NCI-H2107 treated with DMSO at 0.1 percent for 48 hours (cell line): Measurements from ENCODE around the gene BIN2.

Experiments
- DNase-seq: peaks from one replicate; lab custom pipeline; 2025; ENCODE audit not compliant: unreplicated experiment; lab: John Stamatoyannopoulos, UW

BIN2 gene

DNA sequence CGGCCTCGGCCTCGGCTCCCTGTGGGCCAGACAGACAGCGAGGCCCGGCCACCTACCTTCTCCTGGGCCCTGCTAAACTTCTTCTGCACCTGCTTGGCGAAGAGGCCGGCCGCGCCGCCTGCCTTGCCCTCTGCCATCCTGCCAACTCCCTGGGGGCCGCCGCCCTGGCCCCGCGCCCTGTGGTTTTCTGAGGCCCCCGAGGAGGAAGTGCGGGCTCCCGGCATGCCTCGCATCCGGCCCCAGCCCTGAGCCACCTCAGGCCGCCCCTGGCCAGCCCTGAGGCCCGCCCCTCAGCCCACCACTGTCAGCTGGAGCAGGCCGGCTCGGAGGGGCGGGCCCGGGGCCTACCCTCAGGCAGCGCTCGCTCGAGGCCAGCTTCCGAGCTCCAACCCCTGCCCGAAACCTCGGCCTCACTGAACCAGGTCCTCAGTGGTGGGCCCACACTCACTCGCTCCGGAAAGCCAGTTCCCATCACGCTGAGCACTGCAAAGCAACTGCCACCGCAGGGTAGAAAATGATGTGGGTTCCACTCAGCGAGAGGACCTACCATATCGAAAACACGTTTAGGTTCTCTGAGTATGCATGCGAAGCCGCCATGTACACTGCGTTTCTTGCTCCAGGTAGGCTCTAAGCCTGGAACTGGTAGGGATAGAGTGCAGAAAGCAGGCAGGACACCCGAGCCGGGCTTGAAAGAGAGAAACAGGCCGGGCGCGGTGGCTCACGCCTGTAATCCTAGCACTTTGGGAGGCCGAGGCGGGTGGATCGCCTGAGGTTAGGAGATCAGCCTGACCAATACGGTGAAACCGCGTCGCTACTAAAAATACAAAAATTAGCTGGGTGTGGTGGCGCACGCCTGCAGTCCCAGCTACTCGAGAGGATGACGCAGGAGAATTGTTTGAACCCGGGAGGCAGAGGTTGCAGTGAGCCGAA, at the start of gene BIN2:
BIN2 (minus strand) TSS at position 209 of the 930 bp plus-strand sequence; CDS start at position 137, 72 bp downstream.
- no peak for DNase-seq

GRCh38 chr12:51373187-51373586, 49.2 kb upstream of the BIN2 start:
- DNase-seq: no peak

- DNase-seq: peak; percentile 39
Observed at GRCh38 chr12:51372021-51372420, 48.0 kb upstream of the BIN2 start.

GRCh38 chr12:51371295-51371953, 47.5 kb upstream of the BIN2 start:
- DNase-seq: peak; percentile 94

- DNase-seq: no peak
Observed at GRCh38 chr12:51370667-51371066, 46.7 kb upstream of the BIN2 start.

GRCh38 chr12:51369581-51369980, 45.6 kb upstream of the BIN2 start:
- DNase-seq: no peak

- DNase-seq: peak; percentile 36
Observed at GRCh38 chr12:51368640-51369517, 44.9 kb upstream of the BIN2 start.

DNA sequence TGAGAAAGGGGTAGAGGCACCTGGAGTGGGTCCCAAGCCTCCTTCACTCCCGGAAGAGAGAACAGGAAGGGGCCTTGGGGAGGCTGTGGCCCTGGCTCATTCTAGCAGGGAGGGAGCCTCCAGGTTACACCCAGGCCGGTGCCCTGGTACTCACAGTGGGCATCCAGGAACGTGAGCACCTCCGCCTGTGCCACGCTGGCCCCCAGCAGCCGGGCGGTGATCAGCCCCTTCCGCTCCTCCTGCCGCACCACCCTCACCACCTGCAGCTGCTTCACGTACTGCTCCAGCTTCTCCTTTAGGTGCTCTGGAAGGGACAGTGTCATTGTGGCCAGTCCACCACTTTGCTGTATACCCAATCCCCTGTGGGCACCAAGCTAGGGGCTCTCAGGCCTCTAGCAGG, 41.3 kb upstream of the BIN2 start:
- no peak for DNase-seq

GRCh38 chr12:51364001-51364400, 40.0 kb upstream of the BIN2 start:
- no peak for DNase-seq

- DNase-seq: no peak
Observed at GRCh38 chr12:51362747-51363342, 38.9 kb upstream of the BIN2 start.

- no peak for DNase-seq
Observed at GRCh38 chr12:51362307-51362706, 38.3 kb upstream of the BIN2 start.

DNA sequence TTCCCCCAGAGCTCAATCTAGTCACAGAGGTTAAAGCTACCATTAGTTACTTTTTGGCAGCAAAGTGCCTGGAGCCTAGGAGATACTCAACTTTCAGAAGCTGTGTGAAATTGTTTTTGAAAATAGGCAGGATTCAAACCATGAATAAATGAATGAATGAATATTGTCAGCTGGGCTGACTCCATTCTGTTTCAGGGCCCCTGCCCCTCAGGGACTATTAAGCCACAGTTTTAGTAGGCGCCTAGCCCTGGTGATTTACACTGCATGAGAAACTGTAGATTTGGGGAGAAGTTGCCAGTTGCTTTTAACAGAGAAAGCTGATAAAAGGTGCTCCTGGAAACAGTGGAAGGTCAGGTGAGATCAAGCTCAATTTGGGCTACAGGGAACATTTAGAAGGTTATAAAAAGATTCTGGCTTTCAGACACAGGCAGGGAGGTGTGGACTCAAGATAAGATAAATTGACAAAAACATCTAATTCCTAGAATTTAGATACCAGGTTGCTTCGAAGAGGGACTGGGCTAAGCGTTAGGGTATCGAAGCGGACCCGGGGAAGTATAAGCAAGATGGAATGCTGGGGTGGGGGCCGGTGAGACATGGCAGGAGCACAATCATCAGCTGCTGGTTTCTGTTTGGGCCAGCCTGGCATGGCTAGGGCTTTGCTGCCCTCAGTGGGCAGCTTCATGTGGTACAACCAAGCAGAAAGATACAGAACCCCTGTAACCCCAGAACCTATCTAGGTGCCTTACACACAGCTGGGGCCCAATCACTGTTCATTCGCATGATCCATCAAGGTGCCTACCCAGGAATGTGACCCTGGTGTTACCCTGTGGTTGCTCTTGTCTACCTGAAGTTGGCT, 37.4 kb upstream of the BIN2 start:
- DNase-seq: no peak

DNA sequence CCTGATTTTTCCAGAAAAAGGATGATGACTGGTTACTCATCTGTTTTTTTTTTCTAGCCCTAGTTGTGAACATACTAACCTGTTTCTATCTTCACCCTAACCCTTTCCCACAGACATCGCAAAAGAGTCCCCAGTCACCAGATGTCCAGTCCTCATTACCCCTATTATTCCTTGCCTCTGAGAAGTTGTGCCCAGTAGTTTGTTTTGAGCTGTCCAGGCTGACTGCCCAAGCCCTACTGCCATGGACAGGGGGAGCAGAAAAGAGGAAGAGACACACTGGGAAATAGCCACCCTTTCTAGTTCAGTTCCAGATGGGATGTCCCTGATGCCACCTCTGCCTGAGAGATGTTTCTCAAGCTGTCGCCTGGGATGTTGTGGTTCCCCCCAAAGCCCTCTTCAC, 36.3 kb upstream of the BIN2 start:
- no peak for DNase-seq

DNA sequence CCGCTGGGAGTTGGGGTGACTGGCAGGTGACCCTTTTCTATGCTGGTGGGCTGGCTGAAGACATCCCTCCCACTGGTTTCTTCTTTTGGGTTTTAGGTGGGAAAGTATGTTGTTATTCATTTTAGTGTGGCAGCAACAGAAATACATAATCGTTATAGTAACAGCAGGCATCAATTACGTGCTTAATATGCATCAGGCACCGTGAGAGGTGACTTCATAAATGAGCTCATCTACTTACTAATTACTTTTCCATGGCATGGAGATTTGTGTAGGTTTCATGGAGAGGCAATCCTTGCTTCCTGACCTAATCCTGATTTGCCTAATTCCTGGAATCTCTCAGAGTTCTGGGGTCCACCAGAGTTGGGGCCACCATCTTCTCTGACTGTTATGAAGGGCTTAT, 35.9 kb upstream of the BIN2 start:
- no peak for DNase-seq

DNA sequence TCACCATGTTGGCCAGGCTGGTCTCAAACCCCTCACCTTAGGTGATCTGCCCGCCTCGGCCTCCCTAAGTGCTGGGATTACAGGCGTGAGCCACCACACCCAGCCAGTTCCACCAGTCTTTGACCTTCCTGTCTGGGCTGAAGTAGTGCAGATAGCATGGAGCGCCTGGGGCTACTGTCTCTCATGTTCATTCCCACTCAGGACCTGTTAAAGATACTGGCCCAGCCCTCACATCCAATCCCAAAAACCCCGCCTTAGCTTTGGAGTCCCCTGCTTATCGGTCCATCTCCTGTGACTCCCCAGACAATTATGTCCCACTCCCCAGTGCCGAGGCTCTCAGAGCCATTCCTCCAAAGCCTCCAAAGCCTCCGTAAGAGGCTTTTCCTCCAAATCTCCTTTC, 34.5 kb upstream of the BIN2 start:
- DNase-seq: no peak

DNA sequence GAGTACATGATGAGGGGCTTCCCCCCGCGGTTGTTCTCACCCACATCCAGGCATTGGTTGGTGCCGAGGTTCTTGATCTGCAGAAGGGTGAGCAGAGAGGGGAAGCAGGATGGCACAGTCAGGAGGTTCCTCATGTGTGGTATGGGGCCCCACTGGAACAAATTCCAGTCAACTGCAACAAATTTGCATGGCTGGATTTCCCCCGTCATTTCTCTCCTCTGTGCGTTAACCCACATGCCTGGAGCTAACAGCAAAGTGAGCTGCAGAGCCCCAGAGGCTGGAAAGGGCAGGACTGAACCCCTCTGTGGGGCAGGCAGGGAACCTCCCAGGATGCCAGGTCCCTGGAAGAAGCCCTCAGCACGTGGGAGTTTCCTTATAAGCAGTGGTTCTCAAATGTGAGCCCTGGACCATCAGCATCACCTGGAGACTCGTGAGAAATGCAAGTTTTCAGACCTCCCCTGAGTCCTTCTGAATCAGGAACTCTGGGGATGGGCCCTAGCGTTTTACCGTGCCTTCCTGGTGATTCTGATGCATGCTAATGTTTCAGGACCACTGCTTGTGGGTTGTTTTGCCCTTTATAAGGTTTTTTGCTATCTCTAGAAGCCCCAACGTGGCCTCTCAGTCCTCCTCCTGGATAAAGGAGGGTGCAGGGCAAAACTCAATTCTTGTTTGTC, 33.5 kb upstream of the BIN2 start:
- DNase-seq: no peak

DNA sequence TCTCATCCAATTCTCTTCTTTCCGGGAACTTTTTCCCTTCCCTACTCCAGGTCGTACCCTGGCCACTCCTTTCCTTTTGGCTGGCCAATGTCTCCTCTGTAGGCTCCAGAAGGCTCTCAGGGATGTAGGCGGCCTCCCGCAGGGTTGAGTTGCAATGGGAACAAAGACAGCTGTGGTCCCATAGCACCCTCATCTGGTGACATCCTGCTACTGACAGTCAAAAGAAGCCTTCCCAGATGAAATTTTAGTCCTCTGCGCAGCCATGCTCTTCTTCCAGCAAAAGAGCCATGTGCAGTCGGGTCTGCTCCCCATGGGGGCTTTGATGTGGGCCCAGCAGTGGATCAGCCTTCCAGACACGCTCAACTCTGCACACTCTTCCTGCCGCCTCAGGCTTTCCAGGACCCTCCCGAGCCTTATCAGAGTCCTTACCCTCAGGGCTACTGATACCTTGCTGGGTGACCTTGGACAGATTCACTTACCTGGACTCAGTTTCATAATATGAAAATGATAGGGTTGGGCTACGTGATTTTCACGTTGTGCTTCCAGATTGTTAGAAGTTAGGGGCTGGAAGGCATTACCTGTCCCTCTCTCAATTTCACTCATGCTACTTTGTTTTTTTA, 28.0 kb upstream of the BIN2 start:
- DNase-seq: peak; percentile 44

DNA sequence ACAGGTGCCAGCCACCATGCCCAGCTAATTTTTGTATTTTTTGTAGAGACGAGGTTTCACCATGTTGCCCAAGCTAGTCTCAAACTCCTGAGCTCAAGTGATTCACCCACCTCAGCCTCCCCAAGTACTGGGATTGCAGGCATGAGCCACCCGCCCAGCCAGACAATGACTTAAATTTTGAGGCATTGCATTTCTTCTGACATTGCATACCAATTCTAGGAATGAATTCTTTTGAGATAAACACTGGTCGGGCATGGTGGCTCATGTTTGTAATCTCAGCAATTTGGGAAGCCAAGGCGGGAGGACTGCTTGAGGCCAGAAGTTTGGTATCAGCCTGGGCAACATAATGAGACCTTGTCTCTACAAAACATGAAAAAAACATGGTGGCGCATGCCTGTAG, 25.1 kb upstream of the BIN2 start:
- no peak for DNase-seq

DNA sequence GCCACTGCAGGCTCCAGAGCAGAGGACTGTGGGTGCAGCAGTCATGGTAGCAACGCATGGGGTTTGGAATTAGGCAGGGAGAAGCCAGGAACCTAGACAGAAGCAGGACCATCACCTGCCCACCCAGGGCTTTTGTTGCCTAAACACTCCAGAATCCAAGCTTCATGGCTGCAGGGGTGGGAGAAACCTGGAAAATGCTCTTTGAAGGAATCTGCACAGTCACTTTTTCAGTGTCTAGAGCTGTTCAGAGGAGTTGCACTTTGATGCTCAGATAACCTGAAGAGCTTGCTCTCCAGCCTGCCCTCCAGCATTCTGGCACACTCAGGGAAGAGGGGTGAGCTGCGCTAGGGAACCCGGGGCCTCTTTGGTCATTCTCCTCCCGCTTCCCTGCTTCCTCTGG, 24.1 kb upstream of the BIN2 start:
- no peak for DNase-seq
